Measurements from ENCODE around the gene PPM1M.

DNA sequence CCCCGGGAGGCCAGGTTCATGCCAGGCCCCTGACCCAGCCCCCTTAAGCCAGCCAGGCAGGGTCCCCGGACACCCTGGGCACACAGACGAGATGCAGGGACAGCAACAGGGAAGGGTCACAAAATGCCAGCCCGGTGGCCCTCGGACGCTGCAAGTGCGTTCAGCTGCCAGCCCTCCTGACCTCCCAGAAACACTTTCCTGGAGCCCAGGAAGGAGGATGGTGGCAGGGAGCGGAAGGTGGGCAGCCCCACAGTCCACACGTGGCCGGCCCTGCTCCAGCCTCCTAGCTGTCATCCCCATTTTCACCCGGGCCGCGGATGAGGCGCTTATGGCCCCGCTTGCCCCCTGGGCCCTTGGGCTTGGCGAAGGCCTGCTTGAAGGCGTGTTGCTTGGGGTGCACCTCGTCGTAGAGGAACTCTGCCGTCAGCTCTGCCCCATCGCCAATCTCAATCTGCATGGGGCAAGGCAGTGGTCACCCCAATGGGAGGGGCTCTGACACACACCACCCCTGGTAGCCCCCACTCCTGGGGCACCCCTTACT, 16.7 kb upstream of the PPM1M start:
- TF ChIP-seq, protein P1, sequence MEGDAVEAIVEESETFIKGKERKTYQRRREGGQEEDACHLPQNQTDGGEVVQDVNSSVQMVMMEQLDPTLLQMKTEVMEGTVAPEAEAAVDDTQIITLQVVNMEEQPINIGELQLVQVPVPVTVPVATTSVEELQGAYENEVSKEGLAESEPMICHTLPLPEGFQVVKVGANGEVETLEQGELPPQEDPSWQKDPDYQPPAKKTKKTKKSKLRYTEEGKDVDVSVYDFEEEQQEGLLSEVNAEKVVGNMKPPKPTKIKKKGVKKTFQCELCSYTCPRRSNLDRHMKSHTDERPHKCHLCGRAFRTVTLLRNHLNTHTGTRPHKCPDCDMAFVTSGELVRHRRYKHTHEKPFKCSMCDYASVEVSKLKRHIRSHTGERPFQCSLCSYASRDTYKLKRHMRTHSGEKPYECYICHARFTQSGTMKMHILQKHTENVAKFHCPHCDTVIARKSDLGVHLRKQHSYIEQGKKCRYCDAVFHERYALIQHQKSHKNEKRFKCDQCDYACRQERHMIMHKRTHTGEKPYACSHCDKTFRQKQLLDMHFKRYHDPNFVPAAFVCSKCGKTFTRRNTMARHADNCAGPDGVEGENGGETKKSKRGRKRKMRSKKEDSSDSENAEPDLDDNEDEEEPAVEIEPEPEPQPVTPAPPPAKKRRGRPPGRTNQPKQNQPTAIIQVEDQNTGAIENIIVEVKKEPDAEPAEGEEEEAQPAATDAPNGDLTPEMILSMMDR (conservative IDR thresholded peaks at IDR 0.05) = no peak
- no peak for TF ChIP-seq ZFX (IDR thresholded peaks at IDR 0.05)

All from C4-2B (cell line).